HG03354 (cell line): ENCODE results near the gene DNPH1.

Source experiments
- ATAC-seq: cut with Tn5 transposase; IDR thresholded peaks from one replicate; pipeline ENCODE4 v1.9.1; 2021; ENCODE audit warnings: mild to moderate bottlenecking; ENCODE audit not compliant: unreplicated experiment, poor library complexity, severe bottlenecking

The DNPH1 gene

DNA sequence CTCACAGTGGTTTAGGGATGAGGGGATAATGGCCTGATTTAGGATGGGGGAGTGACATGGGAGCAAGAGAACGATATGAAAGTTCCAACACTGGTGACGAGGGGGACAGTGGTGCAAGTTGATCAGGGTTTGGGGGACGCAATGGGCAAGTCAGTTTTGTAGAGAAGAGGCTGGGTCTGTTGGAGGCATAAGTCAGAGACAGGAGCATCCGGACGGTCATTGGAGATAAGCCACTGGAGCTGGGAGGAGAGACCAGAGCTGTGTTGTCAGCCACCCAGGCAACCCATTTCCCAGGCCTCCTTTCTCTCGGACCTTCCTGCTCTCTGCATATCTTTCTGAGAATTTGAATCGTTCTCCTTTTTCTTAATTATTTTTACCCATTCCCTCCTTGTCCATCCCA lies 9.5 kb downstream of the DNPH1 start:
- ATAC-seq: no peak

DNA sequence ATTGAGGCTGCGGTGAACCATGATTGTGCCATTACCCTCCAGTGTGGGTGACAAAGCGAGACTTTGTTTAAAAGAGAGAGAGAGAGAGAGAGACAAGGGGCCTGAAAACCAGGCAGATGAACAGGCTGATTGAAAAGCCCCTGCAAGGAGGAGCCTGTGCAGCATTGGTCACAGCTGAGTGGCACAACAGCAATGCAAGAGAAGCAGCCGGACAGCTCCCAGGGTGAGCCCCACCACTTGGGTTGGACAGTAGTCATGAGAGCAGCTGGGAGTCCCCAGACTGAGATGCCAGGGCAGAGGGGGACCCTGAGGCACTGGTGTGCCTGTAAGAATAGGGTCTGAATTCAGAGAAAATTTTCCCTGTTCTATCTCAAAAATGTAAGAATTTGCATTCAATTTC lies 10.2 kb downstream of the DNPH1 start:
- no peak for ATAC-seq

DNA sequence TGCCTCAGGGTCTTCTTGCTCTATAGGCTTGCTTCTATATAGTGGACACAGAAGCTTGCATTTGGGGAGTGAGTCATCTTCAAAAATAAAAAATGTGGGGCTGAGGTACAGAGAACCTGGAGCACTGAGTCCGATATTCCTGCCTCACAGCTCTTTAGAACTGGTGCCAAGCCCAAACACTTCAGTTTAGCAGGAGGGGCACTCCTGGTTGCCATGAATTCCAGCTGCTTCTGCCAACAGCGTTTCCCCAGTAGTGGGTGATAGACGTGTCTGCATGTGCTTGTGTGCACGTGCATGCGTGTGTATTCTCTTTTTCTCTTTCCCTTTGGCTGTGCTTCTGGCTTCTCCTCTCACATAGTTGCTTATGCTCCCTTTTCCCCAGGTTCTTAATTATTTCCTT lies 11.9 kb downstream of the DNPH1 start:
- ATAC-seq: no peak

DNA sequence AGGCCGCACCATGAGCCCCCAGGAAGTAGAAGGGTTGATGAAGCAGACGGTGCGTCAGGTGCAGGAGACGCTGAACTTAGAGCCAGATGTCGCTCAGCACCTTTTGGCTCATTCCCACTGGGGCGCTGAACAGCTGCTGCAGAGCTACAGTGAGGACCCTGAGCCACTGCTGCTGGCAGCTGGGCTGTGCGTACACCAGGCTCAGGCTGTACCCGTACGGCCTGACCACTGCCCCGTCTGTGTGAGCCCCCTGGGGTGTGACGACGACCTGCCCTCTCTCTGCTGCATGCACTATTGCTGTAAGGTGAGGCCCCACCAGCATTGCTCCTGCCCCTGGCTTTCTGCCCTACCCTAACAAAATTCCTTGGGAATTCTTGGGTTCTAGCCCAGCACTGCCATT lies 13.1 kb downstream of the DNPH1 start:
- ATAC-seq: no peak

DNA sequence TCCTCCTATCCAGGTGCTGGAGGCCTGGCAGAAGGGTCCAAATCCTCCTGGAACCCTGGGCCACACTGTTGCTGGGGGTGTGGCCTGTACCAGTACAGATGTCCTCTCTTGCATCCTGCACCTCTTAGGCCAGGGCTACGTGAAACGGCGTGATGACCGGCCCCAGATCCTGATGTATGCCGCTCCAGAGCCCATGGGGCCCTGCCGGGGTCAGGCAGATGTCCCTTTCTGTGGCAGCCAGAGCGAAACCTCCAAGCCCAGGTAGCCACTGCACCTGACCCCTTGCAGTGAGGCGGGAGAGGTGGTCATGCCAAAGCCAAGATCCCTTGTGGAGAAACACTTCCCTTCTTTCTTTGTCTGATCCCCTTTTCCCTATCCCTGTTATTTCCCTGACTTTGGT lies 14.2 kb downstream of the DNPH1 start:
- no peak for ATAC-seq

DNA sequence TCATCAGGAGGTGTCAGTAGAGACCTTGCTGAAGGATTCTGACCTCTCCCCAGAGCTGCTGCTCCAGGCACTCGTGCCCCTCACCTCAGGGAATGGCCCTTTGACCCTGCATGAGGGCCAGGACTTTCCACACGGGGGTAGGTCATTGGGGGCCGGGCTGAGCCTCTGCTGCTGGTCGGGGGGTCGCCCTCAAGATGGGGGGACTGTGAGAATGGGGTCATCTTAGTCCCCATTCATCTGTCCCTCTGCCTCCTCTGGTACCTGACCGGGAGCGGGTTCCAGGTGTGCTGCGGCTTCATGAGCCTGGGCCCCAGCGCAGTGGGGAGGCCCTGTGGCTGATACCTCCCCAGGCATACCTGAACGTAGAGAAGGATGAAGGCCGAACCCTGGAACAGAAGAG lies 15.8 kb downstream of the DNPH1 start:
- no peak for ATAC-seq

DNA sequence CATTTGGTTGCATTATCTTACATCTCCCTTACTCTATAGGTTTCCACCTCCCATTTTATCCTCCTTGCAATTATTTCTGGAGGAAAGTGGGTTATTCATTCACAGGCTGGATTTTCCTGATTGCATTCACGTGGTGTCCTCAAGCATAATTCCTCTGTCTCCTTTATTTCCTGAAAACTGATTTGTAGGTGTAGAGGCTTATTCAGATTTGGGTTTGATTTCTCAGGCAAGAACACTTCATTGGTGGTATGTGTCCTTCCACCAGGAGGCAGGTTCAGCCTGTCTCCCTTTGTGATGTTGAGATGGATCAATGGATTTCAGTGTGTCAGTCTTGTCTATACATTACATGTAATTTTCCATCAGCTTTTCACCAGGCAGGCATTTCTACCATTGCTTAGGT lies 17.3 kb downstream of the DNPH1 start:
- ATAC-seq: no peak

DNA sequence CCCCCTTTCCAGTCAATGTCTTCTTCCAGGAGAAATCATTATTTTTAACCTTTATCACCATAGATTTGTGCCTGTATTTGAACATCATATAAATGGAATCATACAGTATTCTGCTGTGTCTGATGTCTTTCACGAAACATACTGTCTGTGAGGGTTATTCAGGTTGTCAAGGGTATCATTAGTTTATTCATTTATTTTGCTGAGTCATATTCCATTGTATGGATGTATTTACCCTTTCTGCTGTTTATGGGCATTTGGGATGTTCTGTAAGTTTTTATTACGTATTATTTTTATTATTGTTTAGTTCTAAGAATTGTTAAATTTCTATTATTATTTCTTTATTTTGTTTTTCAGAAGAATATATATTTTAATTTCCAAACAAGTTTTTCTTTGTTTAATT lies 22.0 kb downstream of the DNPH1 start:
- ATAC-seq: no peak

DNA sequence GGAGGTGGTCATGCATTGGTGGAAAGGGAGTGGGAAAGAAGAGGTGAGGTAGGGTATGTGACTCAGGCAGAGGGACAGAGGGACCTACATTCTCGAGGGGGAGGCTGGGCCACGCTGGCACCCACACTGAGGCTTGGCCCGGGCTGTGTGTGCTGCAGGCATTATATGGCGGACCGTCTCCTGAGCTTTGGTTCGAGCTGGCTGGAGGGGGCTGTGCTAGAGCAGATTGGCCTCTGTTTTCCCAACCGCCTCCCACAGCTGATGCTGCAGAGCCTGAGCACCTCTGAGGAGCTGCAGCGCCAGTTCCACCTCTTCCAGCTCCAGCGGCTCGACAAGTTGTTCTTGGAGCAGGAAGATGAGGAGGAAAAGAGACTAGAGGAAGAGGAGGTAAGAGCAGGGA lies 23.4 kb downstream of the DNPH1 start:
- no peak for ATAC-seq

DNA sequence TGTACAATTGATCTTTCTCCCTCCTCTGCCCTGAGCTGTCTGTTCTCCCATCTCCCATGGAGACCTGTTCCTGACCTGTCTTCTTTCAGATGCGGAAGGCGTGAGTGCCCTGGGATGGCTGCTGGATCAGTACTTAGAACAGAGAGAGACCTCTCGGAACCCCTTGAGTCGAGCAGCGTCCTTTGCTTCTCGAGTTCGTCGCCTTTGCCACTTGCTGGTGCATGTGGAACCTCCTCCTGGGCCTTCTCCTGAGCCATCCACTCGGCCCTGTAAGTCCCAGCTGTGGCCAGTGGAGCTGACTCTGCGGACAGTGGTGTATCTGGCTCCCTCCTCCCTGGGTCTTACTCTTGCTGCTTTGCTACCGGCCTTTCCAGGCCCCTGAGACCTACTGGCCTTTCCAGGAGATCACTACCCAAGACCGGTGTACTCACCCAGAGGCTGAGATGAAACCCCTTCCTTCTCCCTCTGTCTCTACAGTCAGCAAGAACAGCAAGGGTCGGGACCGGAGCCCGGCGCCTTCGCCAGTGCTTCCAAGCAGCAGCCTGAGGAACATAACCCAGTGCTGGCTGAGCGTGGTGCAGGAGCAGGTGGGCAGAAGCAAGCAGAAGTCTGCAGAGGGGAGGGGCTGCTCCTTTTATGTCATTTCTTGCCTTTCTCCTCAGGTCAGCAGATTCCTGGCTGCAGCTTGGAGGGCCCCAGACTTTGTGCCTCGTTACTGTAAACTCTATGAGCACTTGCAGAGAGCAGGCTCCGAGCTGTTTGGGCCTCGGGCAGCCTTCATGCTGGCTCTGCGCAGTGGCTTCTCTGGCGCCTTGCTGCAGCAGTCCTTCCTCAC lies 24.8 kb downstream of the DNPH1 start:
- no peak for ATAC-seq

DNA sequence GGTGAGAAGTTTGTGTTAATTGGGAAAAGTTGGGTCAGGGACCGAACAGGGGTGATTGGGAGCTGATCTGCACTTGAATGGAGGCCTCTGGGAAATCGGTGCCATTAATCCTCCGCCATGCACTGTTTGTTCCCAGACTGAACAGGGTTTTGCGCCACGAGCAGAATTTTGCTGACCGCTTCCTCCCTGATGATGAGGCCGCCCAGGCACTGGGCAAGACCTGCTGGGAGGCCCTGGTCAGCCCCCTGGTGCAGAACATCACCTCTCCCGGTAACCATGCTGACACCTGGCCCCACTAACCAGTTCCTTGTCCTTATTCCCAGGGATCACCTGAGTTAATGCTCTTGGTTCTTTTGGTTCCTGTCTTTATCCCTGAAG lies 25.6 kb downstream of the DNPH1 start:
- ATAC-seq: no peak

DNA sequence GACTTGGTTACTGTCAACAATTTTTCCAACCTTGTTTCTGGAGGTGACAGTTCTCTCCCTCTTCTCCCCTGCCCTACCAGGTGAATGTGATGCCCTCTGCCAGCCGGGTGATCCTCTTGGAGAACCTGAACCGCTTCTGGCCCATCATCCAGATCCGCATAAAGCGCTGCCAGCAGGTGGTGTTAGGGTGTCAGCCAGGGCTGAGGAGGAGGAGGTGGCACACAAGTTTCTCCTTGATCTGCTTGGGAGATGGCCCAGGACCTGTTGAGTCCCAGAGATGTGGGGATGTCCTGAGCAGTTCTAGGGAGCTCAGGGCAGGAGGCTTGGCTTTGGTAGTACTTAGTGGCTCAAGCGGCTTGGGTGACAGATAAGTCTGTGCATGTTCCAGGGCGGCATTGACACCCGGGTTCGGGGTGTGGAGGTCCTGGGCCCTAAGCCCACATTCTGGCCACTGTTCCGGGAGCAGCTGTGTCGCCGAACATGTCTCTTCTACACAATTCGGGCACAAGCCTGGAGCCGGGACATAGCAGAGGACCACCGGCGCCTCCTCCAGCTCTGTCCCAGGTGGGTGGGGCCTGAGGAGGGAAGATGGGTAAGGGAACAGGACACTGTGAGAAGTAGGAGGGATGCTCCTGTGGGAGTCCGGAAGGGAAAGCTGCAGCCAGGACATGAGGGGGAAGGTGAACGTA lies 26.1 kb downstream of the DNPH1 start:
- ATAC-seq: no peak

DNA sequence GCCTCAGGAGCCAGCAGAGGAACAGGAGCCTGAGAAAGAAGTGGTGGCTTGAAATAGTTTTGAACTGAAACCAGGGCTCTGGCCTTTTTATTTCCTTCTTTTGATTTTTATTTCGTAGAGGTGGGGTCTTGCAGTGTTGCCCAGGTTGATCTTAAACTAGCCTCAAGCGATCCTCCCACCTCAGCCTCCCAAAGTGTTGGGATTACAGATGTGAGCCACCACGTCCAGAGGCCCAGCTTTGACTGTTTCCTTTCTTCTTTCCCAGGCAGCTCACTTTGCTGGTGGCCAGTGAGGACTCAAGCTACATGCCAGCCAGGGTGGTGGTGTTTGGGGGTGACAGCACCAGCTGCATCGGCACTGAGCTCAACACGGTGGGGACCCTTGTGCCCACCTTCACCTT lies 26.8 kb downstream of the DNPH1 start:
- ATAC-seq: no peak

DNA sequence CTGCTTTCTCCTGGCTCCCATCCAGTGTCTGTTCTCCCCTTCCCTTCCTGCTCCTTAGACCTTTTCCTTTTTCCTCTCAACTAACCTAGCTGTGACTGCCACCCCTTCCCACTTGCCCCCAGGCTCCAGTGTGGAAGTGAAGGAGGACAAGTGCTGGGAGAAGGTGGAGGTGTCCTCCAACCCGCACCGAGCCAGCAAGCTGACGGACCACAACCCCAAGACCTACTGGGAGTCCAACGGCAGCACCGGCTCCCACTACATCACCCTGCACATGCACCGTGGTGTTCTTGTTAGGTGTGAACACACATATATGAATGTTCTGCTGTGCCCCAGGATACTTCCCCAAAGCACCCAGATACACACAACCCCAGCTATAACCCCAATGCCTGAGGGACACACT lies 28.7 kb downstream of the DNPH1 start:
- ATAC-seq: no peak

DNA sequence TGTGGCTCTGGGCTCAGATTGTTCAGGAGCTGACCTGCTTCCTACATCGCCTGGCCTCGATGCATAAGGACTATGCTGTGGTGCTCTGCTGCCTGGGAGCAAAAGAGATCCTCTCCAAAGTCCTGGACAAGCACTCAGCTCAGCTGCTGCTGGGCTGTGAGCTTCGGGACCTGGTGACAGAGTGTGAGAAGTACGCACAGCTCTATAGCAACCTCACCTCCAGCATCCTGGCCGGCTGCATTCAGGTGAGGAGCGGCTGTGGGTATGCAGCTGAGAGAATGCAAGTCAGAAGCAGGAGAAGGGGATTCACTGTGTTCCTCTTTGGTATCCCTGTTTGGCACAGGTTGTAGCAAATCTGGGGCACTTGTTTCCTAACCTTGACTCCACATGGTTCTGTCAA lies 29.4 kb downstream of the DNPH1 start:
- ATAC-seq: no peak

DNA sequence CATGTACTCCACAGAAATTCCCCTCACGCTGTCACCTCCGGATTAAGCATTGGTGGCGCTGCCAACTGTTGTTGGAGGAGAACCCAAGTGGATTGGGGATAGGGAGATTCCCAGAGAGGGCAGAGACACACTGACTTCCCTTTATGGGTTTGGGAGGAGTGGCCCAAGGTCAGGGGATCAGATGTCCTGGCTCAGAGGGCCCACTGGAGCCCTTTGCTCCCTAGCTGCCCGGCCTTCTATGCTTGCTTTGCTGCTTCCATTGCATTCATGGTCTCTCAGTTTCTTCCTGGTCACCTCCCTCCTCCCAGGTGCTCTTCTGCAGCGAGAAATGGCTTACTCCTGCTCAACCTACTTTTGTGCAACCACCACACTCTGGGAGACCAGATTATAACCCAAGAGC lies 32.9 kb downstream of the DNPH1 start:
- no peak for ATAC-seq

DNA sequence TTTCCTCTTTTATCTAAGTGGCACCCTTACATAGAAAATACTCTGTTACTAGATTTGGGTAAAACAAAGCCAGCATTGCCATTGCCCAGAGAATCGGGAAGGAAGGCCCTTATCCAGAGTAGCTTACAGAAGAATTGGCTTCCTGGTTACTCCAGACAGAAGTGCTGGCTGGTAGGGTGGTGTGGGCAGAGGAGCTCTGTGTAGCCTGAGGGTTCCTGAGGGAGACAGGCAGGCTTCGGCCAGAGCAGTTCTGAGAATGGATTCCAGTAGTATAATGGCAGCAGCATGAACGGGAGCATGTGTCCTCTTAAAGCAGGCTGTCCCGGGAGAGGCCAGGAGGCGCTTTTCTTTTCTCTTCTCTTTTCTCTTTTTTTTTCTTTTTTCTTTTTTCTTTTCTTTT lies 35.4 kb downstream of the DNPH1 start:
- ATAC-seq: no peak

DNA sequence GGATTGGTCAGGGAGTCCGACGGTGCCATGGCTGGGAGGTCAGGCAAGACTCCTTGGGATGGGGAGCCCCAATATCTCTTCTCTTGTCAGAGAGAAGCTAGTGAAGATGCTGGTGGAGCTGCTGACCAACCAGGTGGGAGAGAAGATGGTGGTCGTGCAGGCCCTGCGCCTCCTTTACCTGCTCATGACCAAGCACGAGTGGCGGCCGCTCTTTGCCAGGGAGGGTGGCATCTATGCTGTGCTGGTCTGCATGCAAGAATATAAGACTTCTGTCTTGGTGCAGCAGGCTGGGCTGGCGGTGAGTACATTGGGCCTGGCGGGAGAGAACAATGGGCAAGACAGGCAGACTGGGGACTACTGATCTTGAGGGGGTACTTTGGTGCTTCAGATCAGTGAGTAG lies 36.4 kb downstream of the DNPH1 start:
- no peak for ATAC-seq

DNA sequence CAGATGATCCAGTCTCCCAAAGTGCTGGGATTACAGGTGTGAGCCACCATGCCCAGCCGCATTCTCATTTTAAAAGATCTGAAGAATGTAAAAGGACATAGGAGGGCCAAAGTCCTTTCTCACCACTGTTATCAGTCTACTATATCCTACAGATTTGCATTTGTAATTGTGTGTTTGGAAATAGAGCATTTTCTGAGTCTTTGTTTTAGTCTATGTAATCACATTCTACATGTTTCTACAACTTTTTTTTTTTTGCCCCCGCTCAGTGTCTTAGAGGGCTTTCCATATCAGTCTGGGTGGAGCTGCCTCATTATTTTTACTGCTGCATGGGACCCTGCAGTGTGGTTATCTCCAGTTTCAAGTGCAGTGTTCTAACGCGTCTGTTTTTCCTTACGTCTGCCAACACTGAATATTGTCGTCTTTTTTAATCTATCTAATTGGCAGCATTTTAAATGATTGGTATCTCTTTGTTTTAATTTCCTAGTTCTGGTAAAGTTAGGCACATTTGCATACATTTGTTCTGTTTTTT lies 39.4 kb downstream of the DNPH1 start:
- ATAC-seq: no peak

DNA sequence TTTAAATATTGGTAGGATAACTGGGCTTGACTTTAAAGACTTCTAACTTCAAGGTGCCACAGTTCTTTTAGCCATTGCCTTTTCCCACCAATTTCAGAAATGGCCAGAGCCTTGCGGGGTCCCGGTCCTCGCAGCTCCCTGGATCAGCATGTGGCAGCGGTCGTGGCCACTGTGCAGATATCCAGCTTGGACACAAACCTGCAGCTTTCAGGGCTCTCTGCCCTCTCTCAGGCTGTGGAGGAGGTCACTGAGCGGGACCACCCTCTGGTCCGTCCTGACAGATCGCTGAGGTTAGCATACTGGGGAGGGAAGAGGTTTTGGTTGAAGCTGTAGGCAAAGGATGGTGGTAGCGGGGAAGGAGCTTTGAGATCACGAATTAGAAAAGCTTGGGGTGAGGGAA lies 40.9 kb downstream of the DNPH1 start:
- ATAC-seq: no peak

DNA sequence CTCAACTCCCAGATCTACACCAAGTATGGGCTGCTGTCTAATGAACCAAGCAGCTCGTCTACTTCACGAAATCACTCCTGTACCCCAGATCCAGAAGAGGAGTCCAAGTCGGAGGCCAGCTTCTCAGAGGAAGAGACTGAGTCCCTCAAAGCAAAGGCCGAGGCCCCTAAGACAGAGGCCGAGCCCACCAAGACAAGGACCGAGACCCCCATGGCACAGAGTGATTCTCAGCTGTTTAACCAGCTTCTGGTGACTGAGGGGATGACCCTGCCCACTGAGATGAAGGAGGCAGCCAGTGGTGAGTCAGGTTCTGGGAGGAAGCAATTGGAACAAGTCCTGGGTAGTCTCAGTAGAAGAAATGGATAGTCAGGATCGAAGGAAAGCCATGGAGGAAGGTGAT lies 41.5 kb downstream of the DNPH1 start:
- no peak for ATAC-seq
